ENCODE measurements around the gene CFAP221.

GRCh38 chr2:119703526-119703925 lies 159.3 kb downstream of the CFAP221 start:
- TF ChIP-seq CTCF (IDR thresholded peaks at IDR 0.05; ENCODE audit: extremely low read depth in 1 of 2, insufficient read depth in 1 of 2, low read depth in 1 of 2, low read length in 2 of 2) (no peak), GATA2 (IDR thresholded peaks at IDR 0.05; ENCODE audit: insufficient read depth, insufficient read length, low read depth, low read length) (no peak), FOS (IDR thresholded peaks at IDR 0.05; ENCODE audit: borderline replicate concordance, insufficient read depth, low read length) (no peak), POLR2A (IDR thresholded peaks at IDR 0.05; ENCODE audit: low read depth, low read length) (no peak), POLR2AphosphoS5 (IDR thresholded peaks at IDR 0.05; ENCODE audit: insufficient read depth, low read depth, low read length) (no peak), EZH2 (IDR thresholded peaks at IDR 0.05; ENCODE audit: borderline replicate concordance, low read depth, low read length, severe bottlenecking) (no peak), MAX (IDR thresholded peaks at IDR 0.05; ENCODE audit: insufficient read depth, insufficient read length) (no peak)

All from endothelial cell of umbilical vein (primary cell).